HUES48 (cell line): ENCODE results near the gene KPTN.

ENCODE experiments used
- H3K27ac ChIP-seq: one replicate; pipeline ENCODE4 v1.7.0; 2013; ENCODE audit warnings: low read depth, low read length, inconsistent platforms
- H3K27me3 ChIP-seq: 2 replicates; pipeline ENCODE4 v1.6.1; 2013; ENCODE audit warnings: mild to moderate bottlenecking, low read length; ENCODE audit not compliant: control insufficient read depth, insufficient read depth
- H3K36me3 ChIP-seq: 2 replicates; pipeline ENCODE4 v1.6.1; 2013; ENCODE audit warnings: low read length; ENCODE audit not compliant: control insufficient read depth, insufficient read depth
- H3K4me1 ChIP-seq: 2 replicates; pipeline ENCODE4 v1.6.1; 2013; ENCODE audit warnings: mild to moderate bottlenecking, low read length; ENCODE audit not compliant: control insufficient read depth, insufficient read depth
- H3K4me3 ChIP-seq: 2 replicates; pipeline ENCODE4 v1.5.1; 2013; ENCODE audit warnings: mild to moderate bottlenecking, low read depth, low read length
- H3K9ac ChIP-seq: 2 replicates; pipeline ENCODE4 v1.6.1; 2013; ENCODE audit warnings: mild to moderate bottlenecking, low read depth, low read length, moderate library complexity
- H3K9me3 ChIP-seq: 2 replicates; pipeline ENCODE4 v1.6.1; 2013; ENCODE audit warnings: low read length; ENCODE audit not compliant: control insufficient read depth, insufficient read depth

KPTN gene

GRCh38 chr19:47483800-47484690, at the start of gene KPTN:
KPTN (minus strand) TSS chr19:47484219; CDS start chr19:47484160, 59 bp downstream.
- Histone ChIP-seq H3K9me3 (no peaks in the 10 kb centered on the region), H3K4me1 (no peaks in the 10 kb centered on the region), H3K27me3 (no peaks in the 10 kb centered on the region), H3K27ac (peak within 1 kb of the TSS; percentile 90), H3K4me3 (peak within 1 kb of the TSS; percentile 98), H3K9ac (peak within 1 kb of the TSS; percentile 95), H3K36me3 (peaks cover 8% of the 10 kb centered on the region)

DNA sequence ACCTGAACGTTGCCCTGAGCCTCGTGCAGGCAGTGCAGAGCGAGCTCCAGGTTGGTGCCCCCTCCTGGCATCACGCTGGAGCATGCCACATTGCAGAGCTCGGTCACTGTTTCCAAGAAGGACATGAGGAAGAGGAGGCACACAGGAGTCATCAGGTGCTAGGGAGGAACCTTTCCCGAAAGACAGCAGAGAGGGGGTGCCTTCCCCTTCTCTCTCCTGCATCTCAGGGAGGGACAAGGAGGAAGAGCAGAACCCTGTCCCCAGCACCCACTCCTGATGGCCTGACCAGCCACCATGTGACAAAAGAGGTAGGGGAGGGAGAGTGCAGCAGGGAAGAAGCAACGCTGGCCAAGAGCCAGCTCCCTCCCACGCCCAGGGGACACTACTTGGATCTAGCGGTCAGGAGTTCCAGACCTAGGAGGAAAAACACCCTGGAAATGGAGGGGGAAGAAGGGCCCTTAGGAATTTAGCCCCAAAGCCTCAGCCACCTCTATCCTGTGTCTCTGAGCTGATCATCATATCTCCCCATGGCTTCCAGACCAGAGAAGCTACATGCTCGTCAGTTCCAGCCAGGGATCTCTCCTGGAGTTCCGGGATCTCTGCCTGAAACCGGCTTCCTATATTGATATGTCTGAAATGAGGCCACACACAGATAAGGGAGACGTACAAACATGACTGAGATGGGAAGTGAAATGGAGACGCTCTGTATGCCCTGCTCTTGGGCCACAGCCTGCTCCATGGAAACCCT, 47.8 kb upstream of the KPTN start:
- no peaks in the 10 kb centered on the region for H3K36me3 ChIP-seq

DNA sequence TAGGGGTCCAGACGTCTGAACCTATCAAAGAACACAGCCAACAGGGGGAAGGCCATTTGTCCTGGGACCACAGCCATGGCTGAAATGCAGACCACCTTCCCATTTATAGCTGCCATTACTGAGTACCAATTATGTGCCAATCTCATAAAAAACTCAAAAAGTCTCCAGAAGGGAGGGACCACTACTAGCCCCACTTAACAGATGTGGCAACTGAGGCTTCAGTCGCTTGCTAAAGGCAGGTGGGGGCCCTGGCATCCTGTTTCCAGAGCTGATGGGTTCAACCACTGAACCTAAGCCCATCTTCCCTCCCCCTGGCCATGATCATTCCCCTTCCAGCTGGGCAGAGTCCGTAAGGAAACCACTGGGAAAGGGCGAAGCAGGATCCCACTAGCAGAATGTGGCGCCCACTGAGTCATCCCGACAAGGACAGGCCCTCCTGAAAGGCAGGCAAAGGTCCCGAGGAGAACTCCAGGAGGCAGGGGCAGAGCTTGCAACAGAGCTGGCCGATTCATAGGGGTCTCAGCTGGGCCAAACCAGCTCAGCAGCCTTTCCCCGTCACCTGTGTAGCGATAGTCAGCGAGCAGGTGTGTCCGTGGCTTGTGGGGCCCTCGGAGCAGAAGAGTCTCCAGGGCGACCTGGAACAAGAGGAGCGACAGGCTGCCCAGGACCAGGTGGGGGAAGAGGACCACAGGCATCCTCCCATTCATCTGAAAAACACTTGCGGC, 45.2 kb upstream of the KPTN start:
- no peaks in the 10 kb centered on the region for H3K36me3 ChIP-seq
- no peaks in the 10 kb centered on the region for H3K27me3 ChIP-seq
- H3K9ac ChIP-seq = no peak overlapping the region
- H3K4me1 ChIP-seq = no peaks in the 10 kb centered on the region
- no peak overlapping the region for H3K4me3 ChIP-seq
- no peaks in the 10 kb centered on the region for H3K9me3 ChIP-seq
- no peak overlapping the region for H3K27ac ChIP-seq

More for the DNA sequence above, 47.8 kb upstream of the KPTN start:
- no peaks in the 10 kb centered on the region for H3K9me3 ChIP-seq
- H3K9ac ChIP-seq = no peak overlapping the region
- H3K27ac ChIP-seq = no peak overlapping the region
- H3K4me3 ChIP-seq = no peak overlapping the region
- no peaks in the 10 kb centered on the region for H3K4me1 ChIP-seq
- no peaks in the 10 kb centered on the region for H3K27me3 ChIP-seq

GRCh38 chr19:47526798-47527197, 42.8 kb upstream of the KPTN start:
- no peaks in the 10 kb centered on the region for H3K9me3 ChIP-seq
- no peak overlapping the region for H3K4me3 ChIP-seq

DNA sequence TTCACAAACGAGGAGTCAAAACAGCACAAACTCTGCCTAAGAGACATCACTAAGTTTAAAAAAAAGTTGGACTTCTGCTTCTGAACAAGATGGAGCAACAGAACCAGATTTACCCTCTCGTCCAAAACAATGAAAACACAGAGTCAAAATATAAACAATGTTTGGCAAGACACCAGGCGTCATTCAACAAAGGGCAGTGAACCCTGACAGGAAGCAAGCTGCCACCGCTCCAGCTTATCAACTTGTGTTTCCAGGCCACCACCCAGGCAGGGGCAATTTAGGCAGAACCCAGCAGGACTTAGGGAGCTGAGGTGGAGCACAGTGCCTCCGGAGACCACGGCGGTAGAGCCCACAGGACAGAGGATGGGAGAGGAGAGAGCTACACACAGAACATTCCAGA, 39.5 kb upstream of the KPTN start:
- Histone ChIP-seq H3K27me3 (no peaks in the 10 kb centered on the region), H3K9ac (no peak overlapping the region), H3K9me3 (no peaks in the 10 kb centered on the region), H3K36me3 (no peaks in the 10 kb centered on the region), H3K4me1 (peaks cover 10% of the 10 kb centered on the region), H3K27ac (no peak overlapping the region), H3K4me3 (no peak overlapping the region)

More at GRCh38 chr19:47526798-47527197, 42.8 kb upstream of the KPTN start:
- no peaks in the 10 kb centered on the region for H3K27me3 ChIP-seq
- no peaks in the 10 kb centered on the region for H3K4me1 ChIP-seq
- no peaks in the 10 kb centered on the region for H3K36me3 ChIP-seq
- H3K27ac ChIP-seq = no peak overlapping the region
- no peak overlapping the region for H3K9ac ChIP-seq

DNA sequence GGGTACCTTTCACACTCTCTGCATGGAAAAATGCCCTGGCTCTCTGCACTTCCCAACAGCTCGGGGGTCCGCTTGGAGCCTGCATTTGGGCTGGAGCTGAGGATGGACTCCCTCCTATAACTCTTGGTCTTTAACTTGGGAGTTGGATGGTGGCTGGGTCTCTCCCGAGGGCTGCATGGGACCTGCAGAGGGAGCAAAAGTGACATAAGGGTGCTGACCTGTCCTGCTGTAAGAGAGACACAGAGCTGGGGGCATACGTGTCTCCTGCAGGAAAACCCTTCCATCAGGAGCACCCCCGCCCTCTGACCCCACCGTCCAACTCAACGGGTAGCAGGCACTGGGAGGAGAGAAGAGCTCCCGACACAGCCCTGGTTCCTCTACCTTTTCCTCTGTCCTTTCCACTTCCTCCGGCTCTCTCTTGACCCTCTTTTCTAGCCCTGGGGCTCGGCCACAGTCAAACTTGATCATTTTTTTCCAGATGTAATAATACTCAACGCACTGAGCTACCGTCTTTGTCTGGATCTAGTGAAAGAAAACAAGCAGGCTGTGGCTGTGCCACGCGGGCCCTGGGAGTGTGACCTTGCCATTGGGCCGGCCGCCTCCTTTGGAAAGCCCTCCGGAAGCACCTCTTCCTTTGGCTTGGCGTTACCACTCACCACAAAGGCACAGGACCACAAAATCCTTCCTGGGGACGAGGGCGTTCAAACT, 37.6 kb upstream of the KPTN start:
- H3K36me3 ChIP-seq = no peaks in the 10 kb centered on the region
- no peak overlapping the region for H3K9ac ChIP-seq
- no peaks in the 10 kb centered on the region for H3K27me3 ChIP-seq
- no peak overlapping the region for H3K27ac ChIP-seq
- H3K9me3 ChIP-seq = no peaks in the 10 kb centered on the region
- H3K4me1 ChIP-seq = peaks cover 10% of the 10 kb centered on the region
- no peak overlapping the region for H3K4me3 ChIP-seq

- H3K9me3 ChIP-seq = no peaks in the 10 kb centered on the region
- H3K27ac ChIP-seq = no peak overlapping the region
- H3K9ac ChIP-seq = no peak overlapping the region
- H3K4me3 ChIP-seq = no peak overlapping the region
- H3K27me3 ChIP-seq = no peaks in the 10 kb centered on the region
- no peaks in the 10 kb centered on the region for H3K36me3 ChIP-seq
- peaks cover 10% of the 10 kb centered on the region for H3K4me1 ChIP-seq
Observed at GRCh38 chr19:47520839-47521238, 36.8 kb upstream of the KPTN start.

GRCh38 chr19:47520343-47520806, 36.4 kb upstream of the KPTN start:
- no peak overlapping the region for H3K9ac ChIP-seq

GRCh38 chr19:47518854-47519253, 34.8 kb upstream of the KPTN start:
- no peak overlapping the region for H3K4me3 ChIP-seq
- no peaks in the 10 kb centered on the region for H3K36me3 ChIP-seq
- no peaks in the 10 kb centered on the region for H3K9me3 ChIP-seq
- no peaks in the 10 kb centered on the region for H3K27me3 ChIP-seq
- H3K9ac ChIP-seq = no peak overlapping the region
- no peak overlapping the region for H3K27ac ChIP-seq
- H3K4me1 ChIP-seq = peaks cover 12% of the 10 kb centered on the region

More at GRCh38 chr19:47520343-47520806, 36.4 kb upstream of the KPTN start:
- Histone ChIP-seq H3K4me1 (peaks cover 10% of the 10 kb centered on the region), H3K9me3 (no peaks in the 10 kb centered on the region), H3K36me3 (no peaks in the 10 kb centered on the region), H3K4me3 (no peak overlapping the region), H3K27ac (no peak overlapping the region), H3K27me3 (no peaks in the 10 kb centered on the region)

DNA sequence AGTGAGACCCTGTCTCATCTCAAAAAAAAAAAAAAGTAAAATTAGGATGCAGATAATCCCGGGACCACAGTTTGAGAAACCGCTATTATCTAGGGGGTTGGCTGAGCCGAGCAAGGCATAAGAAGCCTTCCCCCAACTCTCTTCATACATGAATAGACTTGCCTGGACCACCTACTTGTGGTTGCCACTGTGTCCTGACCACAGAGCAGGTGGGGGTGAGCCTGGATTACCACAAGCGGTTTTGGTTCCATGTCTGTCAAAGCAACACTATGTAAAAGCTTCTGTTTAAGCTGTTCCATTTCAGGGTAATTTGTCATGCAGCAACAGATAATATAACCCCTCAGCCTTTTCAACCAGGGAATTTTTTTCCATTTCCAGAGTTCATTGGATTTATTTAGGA, 34.1 kb upstream of the KPTN start:
- H3K27ac ChIP-seq = no peak overlapping the region
- no peaks in the 10 kb centered on the region for H3K9me3 ChIP-seq
- H3K36me3 ChIP-seq = no peaks in the 10 kb centered on the region
- peaks cover 12% of the 10 kb centered on the region for H3K4me1 ChIP-seq
- H3K27me3 ChIP-seq = no peaks in the 10 kb centered on the region
- H3K9ac ChIP-seq = no peak overlapping the region
- no peak overlapping the region for H3K4me3 ChIP-seq
